Measurements from ENCODE around the gene CFAP251. TPM values are rescaled to one million over a fixed set of nuclear protein-coding genes. Genes with fewer than 3 reads are reported as not detected.

The CFAP251 gene
- total RNA-seq, 1 donor = 1.1 TPM

DNA sequence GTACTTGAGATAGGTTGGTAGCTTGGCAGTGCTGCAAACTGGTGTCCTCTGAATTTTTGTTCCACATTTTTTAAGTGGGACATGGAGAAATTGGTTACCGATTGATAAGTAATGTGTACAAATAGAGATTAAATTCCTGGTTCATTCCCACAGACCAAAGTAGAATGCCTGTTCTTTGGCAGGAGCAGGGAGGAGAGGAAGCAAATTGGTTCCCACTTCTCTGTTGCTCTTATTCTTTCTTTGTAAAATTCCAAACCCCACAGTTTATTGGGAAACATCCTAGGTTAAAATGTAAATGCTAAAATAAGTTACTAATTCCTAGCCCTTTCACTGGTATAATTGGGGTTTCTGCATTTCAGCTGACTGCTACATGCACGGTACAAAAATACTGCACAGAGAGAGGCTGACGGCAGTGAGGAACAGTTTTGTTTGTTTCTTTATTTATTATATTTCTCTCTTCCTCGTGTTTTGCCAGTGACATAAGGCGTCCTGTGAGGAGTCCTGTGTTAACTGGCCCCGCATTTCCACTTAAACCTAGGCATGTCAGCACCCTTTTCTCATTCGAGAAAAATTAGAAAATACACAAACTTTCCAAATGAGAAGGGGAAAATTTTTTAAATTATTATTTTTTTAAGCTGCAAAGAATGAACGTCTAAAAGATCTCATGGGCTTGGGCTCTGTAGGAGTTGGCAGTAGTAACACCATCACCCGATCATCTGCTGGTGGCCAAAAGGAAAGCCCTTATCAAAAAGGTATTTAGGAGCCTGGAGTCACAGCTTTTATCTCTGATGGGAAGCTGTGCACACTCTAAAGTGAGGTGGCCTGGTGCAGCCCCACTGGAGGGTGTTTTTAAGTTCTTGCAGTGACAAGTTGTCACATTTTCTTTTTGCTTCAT, 77.9 kb downstream of the CFAP251 start:
- no peak for DNase-seq (ENCODE audit: low read depth in 2 of 3, low spot score in 2 of 3)

DNA sequence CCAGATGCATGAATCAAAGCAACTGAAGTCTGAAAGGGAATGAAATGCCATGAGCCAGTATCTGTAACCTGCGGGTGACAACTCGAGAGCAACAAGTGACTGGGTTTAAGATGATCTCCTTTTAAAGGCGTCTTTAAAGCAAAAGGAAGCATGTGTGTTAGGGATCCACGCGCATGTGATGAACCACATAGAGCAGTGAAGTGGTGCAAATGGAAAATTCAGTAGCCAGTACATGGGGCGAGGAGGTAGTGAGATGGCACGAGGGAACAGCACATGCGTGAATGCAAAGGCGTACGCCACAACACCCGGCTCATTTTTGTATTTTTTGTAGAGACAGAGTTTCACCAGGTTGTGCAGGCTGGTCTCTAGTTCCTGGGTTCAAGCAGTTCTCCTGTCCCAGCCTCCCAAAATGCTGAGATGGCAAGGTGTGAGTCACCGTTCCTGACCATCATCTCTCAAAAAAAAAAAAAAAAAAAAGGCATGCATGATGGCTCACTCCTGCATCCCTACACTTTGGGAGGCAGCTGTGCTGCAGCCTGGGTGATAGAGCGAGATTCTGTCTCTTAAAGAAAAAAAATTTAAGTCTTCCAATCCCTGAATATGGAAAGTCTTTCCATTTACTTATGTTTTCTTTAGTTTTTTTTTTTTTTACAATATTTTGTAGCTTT, 78.7 kb downstream of the CFAP251 start:
- DNase-seq (ENCODE audit: low read depth in 2 of 3, low spot score in 2 of 3) = no peak

DNA sequence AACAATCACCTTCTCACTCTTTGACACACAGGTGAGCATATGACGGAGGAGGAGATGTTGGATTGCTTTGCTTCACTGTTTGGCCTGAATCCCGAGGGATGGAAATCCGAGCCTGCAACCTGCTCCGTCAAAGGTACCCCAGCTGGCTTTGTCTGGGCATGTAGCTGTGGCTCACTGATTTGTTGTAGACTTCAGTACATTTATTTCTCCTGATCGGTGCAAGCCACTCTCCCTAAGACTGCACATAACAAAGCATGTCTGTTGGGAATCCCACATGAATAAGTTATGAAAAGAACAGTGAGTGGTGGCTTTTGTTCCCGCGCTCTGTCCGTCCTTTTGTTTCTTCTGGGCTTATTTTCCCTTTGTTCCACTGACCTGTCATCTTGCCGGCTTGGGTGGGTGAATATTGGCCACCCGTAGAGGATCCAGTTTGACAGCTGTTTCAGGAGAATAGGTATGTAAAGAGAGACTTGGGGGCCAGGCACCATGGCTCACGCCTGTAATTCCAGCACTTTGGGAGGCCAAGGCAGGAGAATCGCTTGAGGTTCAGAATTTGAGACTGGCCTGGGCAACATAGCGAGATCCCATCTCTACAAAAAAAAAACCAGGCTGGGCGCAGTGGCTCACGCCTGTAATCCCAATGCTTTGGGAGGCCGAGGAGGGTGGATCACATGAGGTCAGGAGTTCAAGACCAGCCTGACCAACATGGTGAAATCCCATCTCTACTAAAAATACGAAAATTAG, 83.2 kb downstream of the CFAP251 start:
- no peak for DNase-seq (ENCODE audit: low read depth in 2 of 3, low spot score in 2 of 3)

DNA sequence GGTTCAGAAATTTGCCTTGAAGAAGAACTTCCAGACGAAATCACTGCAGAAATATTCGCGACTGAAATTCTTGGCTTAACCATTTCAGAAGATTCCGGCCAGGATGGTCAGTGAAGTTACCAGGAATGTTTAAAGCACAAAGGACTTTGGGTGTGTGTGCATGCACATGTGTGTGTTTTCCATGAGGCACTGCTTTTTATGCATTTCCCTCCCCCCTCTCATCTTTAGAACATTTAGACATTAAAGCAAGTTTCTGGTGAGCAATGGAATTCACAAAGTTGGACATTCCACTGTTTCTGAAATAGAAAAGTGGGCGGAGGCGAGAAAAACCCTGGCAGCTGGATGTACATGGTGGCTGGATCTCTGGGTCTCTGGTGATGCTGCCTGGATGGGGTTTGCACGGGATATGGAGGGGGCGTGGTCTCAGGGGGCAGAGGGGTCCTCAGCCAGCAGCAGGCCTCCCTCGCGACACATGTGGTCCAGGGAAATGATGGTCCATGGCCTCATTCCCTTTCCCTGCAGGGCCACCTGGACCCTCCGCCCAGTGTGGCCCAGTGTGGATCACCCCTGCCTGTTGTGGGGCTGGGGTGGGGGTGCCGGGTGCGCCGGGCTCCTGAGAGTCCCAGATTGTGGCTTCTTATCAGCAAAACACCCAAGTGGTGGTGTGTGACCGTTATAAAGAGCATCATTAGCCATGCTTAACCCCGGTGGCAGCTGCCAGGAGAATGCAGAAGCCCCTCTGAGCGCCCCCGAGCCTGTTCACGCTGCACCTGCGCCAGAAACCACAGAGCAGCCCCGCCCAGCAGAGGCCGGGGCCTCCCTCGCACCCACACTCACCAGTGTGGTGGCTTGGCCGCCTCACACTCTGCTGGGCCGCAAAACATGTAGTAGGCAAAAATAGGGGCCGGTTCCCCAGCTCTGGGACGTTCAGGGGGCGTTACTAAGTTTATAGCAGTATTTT, 85.5 kb downstream of the CFAP251 start:
- peak in 2 of 3 donors; percentile 83 to 93 for DNase-seq (ENCODE audit: low read depth in 2 of 3, low spot score in 2 of 3)

GRCh38 chr12:122004633-122005071, 86.3 kb downstream of the CFAP251 start:
- no peak for DNase-seq (ENCODE audit: low read depth in 2 of 3, low spot score in 2 of 3)

GRCh38 chr12:122005252-122005776, 86.9 kb downstream of the CFAP251 start:
- DNase-seq (ENCODE audit: low read depth in 2 of 3, low spot score in 2 of 3) = no peak

DNA sequence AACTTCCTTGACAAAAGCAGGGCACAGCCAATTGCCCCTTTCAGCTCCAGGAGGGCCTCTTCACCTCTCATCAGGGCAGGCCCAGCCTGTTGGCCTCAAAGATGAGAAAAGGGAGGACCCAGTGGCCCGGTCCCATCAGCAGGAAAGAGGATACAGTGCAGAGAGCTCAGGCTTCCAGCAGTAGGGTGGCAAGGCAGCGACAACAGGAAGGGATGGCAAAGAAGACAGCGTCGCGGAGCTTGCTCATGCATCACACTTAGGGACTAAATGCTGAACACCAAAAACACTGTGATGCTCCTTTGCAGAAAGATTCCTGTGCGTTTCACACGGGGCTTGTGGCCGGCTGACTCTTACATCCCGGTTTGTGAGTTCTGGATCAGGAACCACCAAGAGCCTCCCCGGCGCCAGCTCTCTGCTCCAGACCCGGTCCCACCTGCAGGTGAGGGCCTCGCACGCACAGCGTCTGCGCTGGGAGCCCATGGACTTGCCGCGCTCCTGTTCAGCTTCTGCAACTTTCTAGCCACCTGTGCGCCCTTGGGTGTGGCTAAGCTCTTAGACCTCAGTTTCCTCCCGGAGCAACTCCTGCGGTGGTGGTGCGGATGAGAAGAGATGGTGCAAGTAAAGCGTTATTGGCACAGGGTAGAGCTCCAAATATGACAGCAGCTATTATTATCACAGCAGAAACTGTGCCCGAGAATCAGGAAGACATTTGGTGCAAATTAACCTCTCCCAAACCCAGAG, 88.0 kb downstream of the CFAP251 start:
- no peak for DNase-seq (ENCODE audit: low read depth in 2 of 3, low spot score in 2 of 3)

- DNase-seq (ENCODE audit: low read depth in 2 of 3, low spot score in 2 of 3) = no peak
Observed at GRCh38 chr12:122009741-122010140, 91.3 kb downstream of the CFAP251 start.

DNA sequence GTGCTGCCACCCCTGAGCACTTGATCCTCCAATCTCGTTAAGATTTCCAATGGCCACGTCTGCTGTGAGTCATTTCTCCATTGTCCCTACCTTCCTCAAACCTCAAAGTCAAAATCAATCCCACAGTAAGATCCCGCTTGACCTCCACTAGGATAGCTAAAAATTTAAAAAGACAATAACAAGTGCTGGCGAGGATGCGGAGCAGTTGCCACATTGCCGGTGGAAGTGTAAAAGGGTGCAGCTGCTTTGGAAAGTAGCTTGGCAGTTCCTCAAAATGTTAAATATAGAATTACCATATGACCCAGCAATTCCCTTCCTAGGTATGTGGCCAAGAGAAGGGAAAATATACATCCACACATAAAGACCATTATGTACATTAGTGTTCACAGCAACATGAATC, 93.8 kb downstream of the CFAP251 start:
- no peak for DNase-seq (ENCODE audit: low read depth in 2 of 3, low spot score in 2 of 3)

GRCh38 chr12:122013136-122013535, 94.7 kb downstream of the CFAP251 start:
- DNase-seq (ENCODE audit: low read depth in 2 of 3, low spot score in 2 of 3) = no peak

DNA sequence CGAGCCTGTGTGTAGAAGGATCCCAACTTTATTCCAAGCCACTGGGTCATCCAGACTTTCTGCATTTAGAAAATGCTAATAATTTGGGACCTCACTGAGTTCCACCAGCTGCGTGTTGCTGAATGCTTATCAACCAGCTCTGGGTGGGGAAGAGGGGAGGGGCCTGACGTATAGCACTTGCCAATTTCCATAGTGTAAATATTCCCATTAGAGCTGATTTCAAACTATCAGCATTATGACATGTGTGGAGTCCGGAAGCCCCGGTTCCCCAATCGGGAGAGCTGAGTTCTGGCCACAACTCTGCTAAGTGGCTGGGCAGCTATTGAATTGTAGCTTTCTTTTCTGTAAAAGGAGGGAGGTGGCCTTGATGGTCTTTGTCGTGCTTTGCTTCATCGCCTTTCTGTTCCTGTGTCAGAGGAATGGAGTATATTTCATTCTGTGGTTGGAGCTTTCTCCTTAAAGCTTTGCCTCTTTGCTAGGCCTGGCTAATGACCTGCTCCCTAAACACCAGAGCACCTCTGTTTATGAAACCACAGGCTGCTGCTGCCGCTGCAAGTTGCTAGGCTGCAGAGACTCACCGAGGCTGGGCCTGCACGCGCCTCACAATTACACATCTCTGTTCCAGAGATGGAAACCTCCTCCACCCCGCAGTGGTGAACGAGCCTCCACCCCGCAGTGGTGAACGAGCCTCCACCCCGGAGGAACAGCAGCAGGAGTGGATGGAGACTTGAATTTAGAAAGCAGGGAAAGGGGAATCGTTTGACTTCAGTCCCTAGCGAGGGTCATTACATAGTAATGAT, 95.6 kb downstream of the CFAP251 start:
- no peak for DNase-seq (ENCODE audit: low read depth in 2 of 3, low spot score in 2 of 3)

DNA sequence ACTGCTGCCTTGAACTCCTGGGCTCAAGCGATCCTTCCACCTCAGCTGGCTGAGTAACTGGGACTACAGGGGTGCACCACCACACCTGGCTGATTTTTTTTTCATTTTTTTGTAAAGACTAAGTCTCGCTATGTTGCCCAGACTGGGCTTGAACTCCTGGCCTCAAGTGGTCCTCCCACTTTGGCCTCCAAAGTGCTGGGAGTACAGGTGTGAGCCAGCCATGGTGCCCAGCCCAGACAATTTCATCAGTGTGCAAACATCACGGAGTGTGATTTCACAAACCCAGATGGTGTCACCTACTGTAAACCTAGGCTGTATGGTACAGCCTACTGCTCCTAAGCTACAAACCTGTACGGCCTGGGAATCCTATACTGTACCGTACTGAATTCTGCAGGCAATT, 96.4 kb downstream of the CFAP251 start:
- no peak for DNase-seq (ENCODE audit: low read depth in 2 of 3, low spot score in 2 of 3)

DNA sequence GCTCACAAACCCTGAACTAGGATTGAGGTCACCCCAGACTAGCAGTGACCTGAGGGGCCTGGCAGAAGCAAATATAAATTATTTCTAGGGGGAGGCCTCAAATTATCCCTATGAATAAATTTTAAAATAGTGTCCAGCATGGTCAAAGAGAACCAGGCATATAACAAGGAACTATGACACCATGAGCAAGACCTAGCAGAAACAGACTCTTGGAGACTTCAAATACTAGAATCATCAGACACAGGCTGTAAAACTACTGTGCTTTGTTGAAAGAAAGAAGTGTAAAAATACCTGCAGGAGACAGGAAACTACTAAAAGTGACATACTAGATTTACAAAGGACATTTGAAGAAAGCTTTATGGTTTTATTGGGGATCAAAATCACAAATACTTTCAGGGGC, 100.1 kb downstream of the CFAP251 start:
- DNase-seq (ENCODE audit: low read depth in 2 of 3, low spot score in 2 of 3) = no peak

GRCh38 chr12:122018937-122019336, 100.5 kb downstream of the CFAP251 start:
- DNase-seq (ENCODE audit: low read depth in 2 of 3, low spot score in 2 of 3) = no peak

DNA sequence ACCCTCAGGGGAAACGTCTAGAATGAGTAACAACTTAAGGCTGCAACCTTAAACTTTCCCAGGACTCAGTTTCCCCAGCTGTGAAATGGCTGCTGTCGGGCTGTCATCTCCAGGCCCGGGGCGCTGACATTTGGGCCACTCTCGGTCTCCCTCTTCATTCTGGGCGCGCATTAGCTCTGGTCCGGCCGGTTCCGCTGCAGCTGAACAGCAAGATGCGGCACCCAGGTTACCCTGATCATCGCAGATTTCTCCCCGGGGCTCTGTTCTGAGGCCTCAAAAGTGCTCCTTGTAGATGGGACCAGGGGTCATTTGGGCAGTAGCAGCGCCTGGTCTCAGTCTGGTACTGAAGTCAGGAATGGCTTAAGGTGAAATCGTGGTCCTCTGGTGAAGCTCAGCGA, 102.4 kb downstream of the CFAP251 start:
- no peak for DNase-seq (ENCODE audit: low read depth in 2 of 3, low spot score in 2 of 3)

DNA sequence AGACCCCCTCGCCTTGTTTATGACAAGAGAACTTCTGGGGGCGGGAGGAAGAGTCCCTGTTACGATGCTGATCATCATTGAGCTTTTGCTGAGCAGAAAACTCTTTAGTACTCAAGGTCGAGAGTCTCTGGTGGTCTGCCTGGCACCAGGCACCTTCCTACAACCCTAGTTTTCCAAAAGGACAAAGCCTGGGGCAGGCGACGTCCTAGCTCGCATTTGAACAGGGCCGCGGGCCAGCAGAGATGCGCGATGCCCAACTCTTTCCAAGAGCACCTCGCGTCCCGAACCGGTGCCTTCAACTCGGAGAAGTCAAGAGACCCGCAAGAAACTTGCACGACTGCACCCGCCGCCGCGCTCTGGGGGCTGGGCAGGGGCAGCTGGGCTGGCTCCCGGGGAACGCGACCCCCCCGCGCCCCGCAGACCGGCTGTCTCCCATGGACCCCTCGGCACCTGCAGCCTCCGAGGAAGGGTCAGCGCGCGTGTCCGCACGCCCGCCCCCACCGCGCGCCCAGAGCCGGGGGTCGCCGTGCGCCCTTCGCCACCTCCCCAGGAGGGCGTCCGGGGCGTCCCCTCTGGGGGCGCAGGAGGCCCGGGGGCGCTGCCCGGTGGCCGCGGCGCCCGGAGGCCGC, 102.9 kb downstream of the CFAP251 start:
- peak in 2 of 3 donors; percentile 22 to 42 for DNase-seq (ENCODE audit: low read depth in 2 of 3, low spot score in 2 of 3)

- DNase-seq (ENCODE audit: low read depth in 2 of 3, low spot score in 2 of 3) = peak in 2 of 3 donors; percentile 79 to 85
Observed at GRCh38 chr12:122021822-122022392, 103.5 kb downstream of the CFAP251 start, which contains the start of gene BCL7A. Gene BCL7A (plus strand): TSS chr12:122021884. CDS start chr12:122022092, 208 bp downstream.
